ENCODE results near the gene DPH1.
A peak's percentile ranks its signal among the peaks of the same experiment; 100 is the strongest.
"Not testable (repeated sequence)": the region's sequence is repeated elsewhere in the genome, so short reads cannot be mapped to it uniquely, and the experiment has no call there.

The DPH1 gene

GRCh38 chr17:2029911-2030778 is at the start of gene DPH1:
TSS of gene DPH1 (plus strand) at chr17:2030153. CDS start at chr17:2030170, 17 bp downstream.
- TF ChIP-seq CTCF (IDR thresholded peaks at IDR 0.05; ENCODE audit: low read depth, low read length) = no peak

GRCh38 chr17:1980665-1981250 is 49.2 kb upstream of the DPH1 start:
- H3K4me3 ChIP-seq (ENCODE audit: low read depth, low read length) = no peak overlapping the region
- TF ChIP-seq CTCF (IDR thresholded peaks at IDR 0.05; ENCODE audit: low read depth, low read length) = no peak

More at GRCh38 chr17:2029911-2030778, at the start of gene DPH1:
- H3K4me3 ChIP-seq (ENCODE audit: low read depth, low read length) = peak within 1 kb of the TSS; percentile 99

GRCh38 chr17:1982793-1983366 is 47.1 kb upstream of the DPH1 start:
- not testable (repeated sequence) for H3K4me3 ChIP-seq (ENCODE audit: low read depth, low read length)

- no peak overlapping the region for H3K4me3 ChIP-seq (ENCODE audit: low read depth, low read length)
- no peak for TF ChIP-seq CTCF (IDR thresholded peaks at IDR 0.05; ENCODE audit: low read depth, low read length)
Measured at GRCh38 chr17:1985093-1985492, 44.9 kb upstream of the DPH1 start.

- H3K4me3 ChIP-seq (ENCODE audit: low read depth, low read length) = no peak overlapping the region
- no peak for TF ChIP-seq CTCF (IDR thresholded peaks at IDR 0.05; ENCODE audit: low read depth, low read length)
Measured at GRCh38 chr17:1985686-1986085, 44.3 kb upstream of the DPH1 start.

- TF ChIP-seq CTCF (IDR thresholded peaks at IDR 0.05; ENCODE audit: low read depth, low read length) = no peak
- no peak overlapping the region for H3K4me3 ChIP-seq (ENCODE audit: low read depth, low read length)
Measured at GRCh38 chr17:1986783-1987451, 43.0 kb upstream of the DPH1 start.

- no peak overlapping the region for H3K4me3 ChIP-seq (ENCODE audit: low read depth, low read length)
- no peak for TF ChIP-seq CTCF (IDR thresholded peaks at IDR 0.05; ENCODE audit: low read depth, low read length)
Measured at GRCh38 chr17:1989135-1989534, 40.8 kb upstream of the DPH1 start.
